ENCODE data around the gene MCC.

Gene MCC

DNA sequence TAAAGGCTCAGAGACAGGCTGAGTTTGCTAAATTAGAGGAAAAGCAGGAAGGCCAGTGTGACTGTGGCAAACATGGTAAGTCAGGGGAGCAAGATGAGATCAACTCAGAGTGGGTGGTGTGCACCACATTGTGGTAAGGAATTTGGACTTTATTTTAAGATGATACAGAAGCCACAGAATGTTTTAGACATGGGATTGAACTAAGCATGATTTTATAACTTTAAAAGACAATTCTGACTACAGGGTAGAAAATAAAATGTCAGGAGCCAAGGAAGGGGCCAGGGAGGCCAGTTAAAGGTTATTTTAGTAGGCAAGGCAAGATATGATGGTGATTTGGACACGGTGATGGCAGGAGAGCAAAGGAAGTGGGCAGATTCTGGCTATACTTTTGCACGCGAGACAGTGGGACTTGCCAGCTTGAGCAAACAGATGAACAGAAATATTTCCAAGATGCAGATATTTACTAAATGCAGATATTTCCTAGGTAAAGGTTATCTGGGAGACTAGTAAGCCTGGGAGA is 107.4 kb downstream of the MCC start:
- H3K36me3 Mint-ChIP-seq: no peaks in the 10 kb centered on the region
- H3K4me3 Mint-ChIP-seq: no peak overlapping the region
- DNase-seq: no peak
- no peak overlapping the region for H3K27ac Mint-ChIP-seq
- H3K4me1 Mint-ChIP-seq: peaks cover 3 to 4% of the 10 kb centered on the region in 2 donors
- peaks cover 35 to 36% of the 10 kb centered on the region in 2 donors for H3K27me3 Mint-ChIP-seq
- ATAC-seq (replicated peaks): no peak
- H3K9me3 Mint-ChIP-seq: no peaks in the 10 kb centered on the region

DNA sequence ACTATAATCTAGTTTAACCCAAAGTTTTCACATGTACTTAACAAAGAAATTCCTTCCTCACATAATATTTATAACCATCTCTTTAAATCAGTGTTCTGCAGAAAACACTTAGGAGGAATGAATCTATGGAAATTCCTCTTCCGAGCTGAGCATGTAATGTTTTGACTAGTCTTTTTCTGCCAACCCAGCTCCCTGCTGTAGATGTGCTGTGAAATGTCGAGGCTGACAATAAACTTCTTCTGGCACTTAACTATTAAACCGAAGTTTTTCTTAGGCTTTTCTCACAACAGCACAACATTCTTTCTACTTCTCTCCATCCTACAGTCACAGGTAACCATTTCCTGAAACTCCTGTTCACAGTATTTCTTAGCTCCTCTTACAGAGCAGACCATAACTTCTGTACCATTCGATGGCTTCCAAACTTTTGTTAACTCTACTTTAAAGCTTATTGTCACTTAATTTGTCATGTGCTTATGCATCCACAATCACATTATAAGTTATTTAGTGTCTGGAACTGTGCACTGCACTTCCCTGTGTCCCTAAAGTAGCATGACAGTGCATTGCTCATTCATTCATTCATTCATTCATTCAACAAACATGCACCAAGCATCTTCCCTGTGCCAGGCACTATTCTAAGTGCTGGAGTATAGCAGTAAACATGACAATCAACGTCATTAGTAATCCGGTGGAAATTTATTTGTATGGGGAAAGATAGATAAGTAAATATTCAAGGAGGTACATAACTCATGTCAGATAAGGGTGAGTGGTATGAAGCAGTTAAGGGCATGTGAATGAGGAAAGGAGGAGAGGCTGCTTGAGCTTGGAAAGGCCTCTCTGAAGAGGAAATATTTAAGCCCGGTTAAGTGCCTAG is 108.1 kb downstream of the MCC start:
- peaks cover 3 to 4% of the 10 kb centered on the region in 2 donors for H3K4me1 Mint-ChIP-seq
- DNase-seq: no peak
- no peaks in the 10 kb centered on the region for H3K36me3 Mint-ChIP-seq
- peaks cover 31 to 33% of the 10 kb centered on the region in 2 donors for H3K27me3 Mint-ChIP-seq
- no peak overlapping the region for H3K27ac Mint-ChIP-seq
- H3K9me3 Mint-ChIP-seq: no peaks in the 10 kb centered on the region
- H3K4me3 Mint-ChIP-seq: no peak overlapping the region
- ATAC-seq (replicated peaks): no peak

DNA sequence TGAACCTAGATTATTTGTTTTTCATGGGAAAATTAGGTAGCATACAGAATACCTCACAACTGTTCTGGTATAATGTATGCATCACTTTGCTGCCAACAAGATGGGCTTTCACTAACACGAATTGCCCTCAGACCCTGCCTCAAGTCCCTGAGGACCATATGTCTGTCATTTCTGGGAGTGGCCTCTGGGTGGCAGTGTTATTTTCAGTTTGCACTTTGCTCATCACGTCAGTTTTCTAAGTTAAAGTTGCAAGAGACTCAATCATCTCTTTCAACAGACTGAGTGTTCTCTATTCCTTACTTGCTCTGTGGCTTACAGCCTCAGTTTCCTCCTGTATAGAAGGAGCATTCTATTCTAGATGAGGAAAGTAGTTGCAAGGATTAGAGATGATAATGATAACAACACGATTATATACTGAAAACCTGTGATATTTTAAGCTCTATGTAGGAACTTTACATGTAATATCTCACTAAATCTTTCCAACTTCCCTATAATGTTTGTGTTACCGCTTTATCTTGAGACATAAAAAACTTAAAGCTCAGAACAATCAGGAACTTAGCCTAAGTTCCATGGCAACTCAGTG is 109.2 kb downstream of the MCC start:
- peaks cover 31 to 36% of the 10 kb centered on the region in 2 donors for H3K27me3 Mint-ChIP-seq
- DNase-seq (peak; percentile 4), ATAC-seq (replicated peaks) (peak; percentile 54 to 65)
- no peak overlapping the region for H3K27ac Mint-ChIP-seq
- H3K4me3 Mint-ChIP-seq: no peak overlapping the region
- H3K4me1 Mint-ChIP-seq: peaks cover 2 to 4% of the 10 kb centered on the region in 2 donors
- no peaks in the 10 kb centered on the region for H3K36me3 Mint-ChIP-seq
- no peaks in the 10 kb centered on the region for H3K9me3 Mint-ChIP-seq

DNA sequence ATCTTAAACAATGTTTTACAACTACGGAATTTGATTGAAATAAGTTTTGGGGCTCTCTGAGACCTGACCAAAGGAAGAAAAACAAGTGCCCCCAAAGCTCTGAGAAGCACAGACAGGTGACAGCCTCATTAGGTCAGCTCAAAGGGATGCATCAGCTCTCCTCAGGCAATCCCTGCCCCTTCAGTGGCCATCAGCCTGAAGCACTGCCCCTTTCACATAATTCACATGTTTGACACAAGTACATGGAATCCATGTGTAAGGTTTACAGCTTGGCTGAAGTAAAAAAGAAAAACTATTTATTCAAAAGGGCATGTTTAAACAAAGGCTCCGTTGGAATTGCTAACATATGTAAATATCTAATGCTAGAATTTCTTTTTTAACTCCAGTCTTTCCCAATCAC is 109.7 kb downstream of the MCC start:
- Mint-ChIP-seq H3K4me1 (peaks cover 2 to 4% of the 10 kb centered on the region in 2 donors), H3K27me3 (peaks cover 31 to 36% of the 10 kb centered on the region in 2 donors), H3K27ac (no peak overlapping the region), H3K9me3 (no peaks in the 10 kb centered on the region), H3K36me3 (no peaks in the 10 kb centered on the region), H3K4me3 (no peak overlapping the region)
- ATAC-seq (replicated peaks) (no peak), DNase-seq (no peak)

DNA sequence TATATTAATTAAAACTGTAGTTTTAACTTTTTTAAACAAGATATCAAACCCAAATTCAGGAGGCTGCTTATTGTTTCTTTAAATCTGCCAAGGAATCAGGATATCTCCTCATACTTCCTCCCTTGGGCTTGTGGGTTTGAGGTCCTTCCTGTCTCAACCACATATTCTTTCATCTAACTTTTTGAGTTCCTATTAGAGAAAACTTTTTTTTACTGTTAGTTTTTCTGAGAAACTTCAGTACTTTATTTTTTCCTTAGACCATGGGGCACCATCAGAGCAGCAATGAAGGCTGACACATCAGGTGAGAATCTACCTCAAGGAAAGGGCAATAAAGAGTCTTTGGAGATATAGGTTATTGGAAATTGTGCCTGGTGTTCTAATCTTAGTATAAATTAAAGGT is 110.2 kb downstream of the MCC start:
- H3K36me3 Mint-ChIP-seq: no peaks in the 10 kb centered on the region
- ATAC-seq (replicated peaks): no peak
- no peak overlapping the region for H3K4me3 Mint-ChIP-seq
- H3K27ac Mint-ChIP-seq: no peak overlapping the region
- DNase-seq: no peak
- H3K27me3 Mint-ChIP-seq: peaks cover 26 to 36% of the 10 kb centered on the region in 2 donors
- H3K9me3 Mint-ChIP-seq: no peaks in the 10 kb centered on the region
- H3K4me1 Mint-ChIP-seq: peaks cover 2 to 4% of the 10 kb centered on the region in 2 donors

DNA sequence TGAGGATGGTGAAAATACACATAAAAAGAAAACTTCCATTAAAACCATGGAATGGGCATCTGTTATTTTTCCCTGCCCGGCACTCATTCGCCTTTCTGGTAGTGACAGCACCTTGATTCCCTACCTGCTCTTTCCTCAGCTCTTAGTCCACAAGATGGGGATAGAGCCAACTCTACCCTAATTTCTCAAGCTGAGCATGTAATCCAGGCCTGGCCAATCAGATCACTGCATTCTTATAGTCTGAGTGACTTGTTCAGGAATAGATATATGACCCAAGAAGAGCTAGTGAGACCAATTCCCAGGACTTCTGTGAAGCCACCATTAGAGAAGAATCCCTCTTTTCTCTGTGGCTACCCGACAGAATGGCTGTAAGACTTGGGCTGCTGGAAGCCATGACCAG is 111.6 kb downstream of the MCC start:
- DNase-seq (no peak), ATAC-seq (replicated peaks) (no peak)
- no peak overlapping the region for H3K4me3 Mint-ChIP-seq
- no peaks in the 10 kb centered on the region for H3K36me3 Mint-ChIP-seq
- H3K9me3 Mint-ChIP-seq: no peaks in the 10 kb centered on the region
- peaks cover 2 to 4% of the 10 kb centered on the region in 2 donors for H3K4me1 Mint-ChIP-seq
- H3K27ac Mint-ChIP-seq: no peak overlapping the region
- H3K27me3 Mint-ChIP-seq: peaks cover 24 to 26% of the 10 kb centered on the region in 2 donors

DNA sequence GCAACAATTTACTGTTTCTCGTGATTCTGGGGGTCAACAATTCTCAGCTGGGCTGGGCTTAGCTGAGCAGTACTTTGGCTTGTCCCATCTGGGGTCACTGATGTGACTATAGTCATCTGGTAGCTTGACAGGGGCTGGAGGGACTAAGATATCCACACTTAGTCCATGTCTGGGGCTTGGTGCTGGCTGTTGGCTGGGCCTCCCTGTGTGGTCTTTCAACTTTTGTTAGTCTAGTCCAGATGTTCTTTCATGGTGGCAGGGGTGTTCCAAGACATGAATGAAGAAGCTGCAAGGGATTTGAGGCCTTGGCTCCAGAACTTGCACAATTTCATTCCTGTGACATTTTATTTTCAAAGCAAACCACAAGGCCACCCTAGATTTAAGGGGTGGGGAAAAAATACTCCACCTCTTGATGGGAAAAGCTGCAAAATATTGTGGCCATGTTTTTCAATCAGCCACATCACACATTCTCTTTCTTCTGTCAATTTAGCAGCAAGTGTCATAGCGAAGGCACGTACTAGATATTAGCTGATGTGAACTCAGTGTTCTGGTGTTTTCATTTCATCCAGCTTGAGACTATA is 112.7 kb downstream of the MCC start:
- Mint-ChIP-seq H3K27ac (no peak overlapping the region), H3K9me3 (no peaks in the 10 kb centered on the region), H3K4me3 (no peak overlapping the region), H3K4me1 (peaks cover 2 to 4% of the 10 kb centered on the region in 2 donors), H3K27me3 (peaks cover 16 to 24% of the 10 kb centered on the region in 2 donors), H3K36me3 (no peaks in the 10 kb centered on the region)
- ATAC-seq (replicated peaks): no peak
- no peak for DNase-seq

DNA sequence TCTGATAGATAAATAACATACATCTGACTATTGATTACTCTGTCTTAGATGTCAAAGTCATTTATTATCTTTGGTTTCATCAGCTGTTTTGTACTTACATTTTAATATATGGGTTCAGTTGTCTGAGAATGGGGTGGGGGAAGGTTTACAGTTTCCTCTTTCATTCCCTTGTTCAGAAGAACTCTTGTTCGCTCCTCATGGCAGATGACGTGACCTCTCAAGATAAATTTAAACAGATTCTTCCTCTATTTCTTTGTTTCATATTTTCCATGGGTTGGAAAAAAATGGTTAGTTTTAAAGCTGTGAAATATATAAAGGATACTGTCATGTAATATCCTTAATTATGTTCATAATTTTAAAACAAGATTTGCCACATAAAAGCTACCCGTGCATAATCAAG is 114.8 kb downstream of the MCC start:
- Mint-ChIP-seq H3K36me3 (no peaks in the 10 kb centered on the region), H3K4me3 (no peak overlapping the region), H3K27me3 (peaks cover 14 to 30% of the 10 kb centered on the region in 2 donors), H3K4me1 (peaks cover 2 to 4% of the 10 kb centered on the region in 2 donors), H3K9me3 (no peaks in the 10 kb centered on the region), H3K27ac (no peak overlapping the region)
- no peak for DNase-seq
- no peak for ATAC-seq (replicated peaks)

DNA sequence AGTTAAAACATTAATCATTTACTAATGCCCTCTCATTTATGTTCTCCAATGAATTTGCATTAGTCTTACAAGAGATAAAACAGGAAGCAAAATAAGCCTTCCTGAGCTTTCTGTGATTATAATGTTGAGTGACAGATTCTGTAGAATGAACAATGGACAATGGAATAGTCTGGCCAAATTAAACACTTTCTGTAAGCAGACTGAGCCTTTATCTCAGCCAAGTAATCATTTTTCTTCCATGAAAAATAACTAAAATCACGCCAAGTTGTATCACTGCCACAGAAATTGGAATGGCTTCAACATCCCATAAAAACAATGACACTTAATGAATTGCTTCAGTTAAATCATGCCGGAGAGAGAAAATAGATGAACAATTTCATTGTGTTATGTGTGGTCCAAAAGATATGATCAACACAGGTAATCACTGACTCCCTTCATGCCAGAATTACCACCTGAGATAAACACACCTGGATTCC is 116.5 kb downstream of the MCC start:
- Mint-ChIP-seq H3K36me3 (no peaks in the 10 kb centered on the region), H3K4me3 (no peak overlapping the region), H3K9me3 (no peaks in the 10 kb centered on the region), H3K27ac (no peak overlapping the region), H3K27me3 (peaks cover 10 to 35% of the 10 kb centered on the region in 2 donors), H3K4me1 (no peaks in the 10 kb centered on the region)
- DNase-seq (no peak), ATAC-seq (replicated peaks) (no peak)

DNA sequence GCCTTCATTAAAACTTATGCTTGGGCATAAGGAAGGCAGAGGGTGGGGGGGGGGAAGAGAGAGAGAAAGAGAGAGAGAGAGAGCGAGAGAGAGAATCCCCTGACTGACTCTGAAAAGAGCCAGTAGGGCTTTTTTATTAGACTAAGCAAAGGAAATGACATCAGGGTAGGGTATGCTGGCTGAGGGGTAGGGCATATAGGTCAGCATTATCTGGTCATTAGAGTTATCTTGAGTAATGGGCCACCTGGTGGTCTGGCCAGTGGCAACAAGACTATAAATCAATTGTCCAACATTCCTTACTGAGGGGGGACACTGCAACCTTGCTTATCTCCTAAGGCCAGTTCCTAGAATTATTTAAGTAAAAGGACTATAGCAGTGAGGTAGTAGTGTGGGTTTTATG is 120.7 kb downstream of the MCC start:
- Mint-ChIP-seq H3K9me3 (peaks cover 12 to 18% of the 10 kb centered on the region in 2 donors), H3K27me3 (peaks cover 10 to 25% of the 10 kb centered on the region in 2 donors)
- ATAC-seq (replicated peaks): no peak

DNA sequence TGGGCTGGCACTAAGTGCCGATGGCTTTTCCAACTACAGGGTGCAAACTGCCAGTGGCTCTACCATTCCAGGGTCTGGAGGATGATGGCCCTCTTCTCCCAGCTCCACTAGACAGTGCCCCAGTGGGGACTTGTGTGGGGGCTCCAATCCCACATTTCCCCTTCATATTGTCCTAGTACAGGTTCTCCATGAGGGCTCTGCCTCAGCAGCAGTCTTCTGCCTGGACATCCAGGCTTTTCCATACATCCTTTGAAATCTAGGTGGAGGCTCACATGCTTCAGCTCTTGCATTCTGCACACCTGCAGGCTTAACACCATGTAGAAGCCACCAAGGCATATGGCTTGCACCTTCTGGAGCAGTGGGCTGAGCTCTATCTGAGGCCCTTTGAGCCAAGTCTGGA is 123.8 kb downstream of the MCC start:
- Mint-ChIP-seq H3K9me3 (peaks cover 13 to 18% of the 10 kb centered on the region in 2 donors), H3K27me3 (peaks cover under 1 to 9% of the 10 kb centered on the region in 2 donors), H3K36me3 (peaks cover 0 to 7% of the 10 kb centered on the region in 2 donors), H3K4me3 (no peak overlapping the region), H3K4me1 (no peaks in the 10 kb centered on the region), H3K27ac (no peak overlapping the region)
- no peak for DNase-seq
- no peak for ATAC-seq (replicated peaks)

More for the DNA sequence above, 120.7 kb downstream of the MCC start:
- H3K4me1 Mint-ChIP-seq: no peaks in the 10 kb centered on the region
- peaks cover 0 to 7% of the 10 kb centered on the region in 2 donors for H3K36me3 Mint-ChIP-seq
- DNase-seq: no peak
- no peak overlapping the region for H3K4me3 Mint-ChIP-seq
- H3K27ac Mint-ChIP-seq: no peak overlapping the region

DNA sequence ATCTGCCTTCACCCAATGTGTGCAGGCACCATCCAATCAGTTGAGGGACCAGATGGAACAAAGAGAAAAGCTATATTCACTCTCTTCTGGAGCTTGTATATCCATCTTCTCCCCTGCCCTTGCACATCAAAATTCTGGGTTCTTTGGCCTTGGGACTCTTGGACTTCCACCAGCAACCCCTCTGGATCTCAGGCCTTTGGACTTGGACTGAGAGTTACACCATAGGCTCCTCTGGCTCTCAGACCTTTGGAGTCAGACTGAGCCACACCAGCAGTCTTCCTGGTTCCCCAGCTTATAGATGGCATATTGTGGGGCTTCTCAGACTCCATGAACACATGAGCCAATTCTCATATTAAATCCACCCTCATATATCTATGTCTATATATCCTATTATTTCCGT is 126.6 kb downstream of the MCC start:
- H3K36me3 Mint-ChIP-seq: peaks cover 0 to 7% of the 10 kb centered on the region in 2 donors
- DNase-seq (no peak), ATAC-seq (replicated peaks) (no peak)
- H3K9me3 Mint-ChIP-seq: peaks cover 13 to 18% of the 10 kb centered on the region in 2 donors
- H3K27ac Mint-ChIP-seq: no peak overlapping the region
- no peaks in the 10 kb centered on the region for H3K4me1 Mint-ChIP-seq
- H3K4me3 Mint-ChIP-seq: no peak overlapping the region
- H3K27me3 Mint-ChIP-seq: peaks cover 0 to 13% of the 10 kb centered on the region in 2 donors

DNA sequence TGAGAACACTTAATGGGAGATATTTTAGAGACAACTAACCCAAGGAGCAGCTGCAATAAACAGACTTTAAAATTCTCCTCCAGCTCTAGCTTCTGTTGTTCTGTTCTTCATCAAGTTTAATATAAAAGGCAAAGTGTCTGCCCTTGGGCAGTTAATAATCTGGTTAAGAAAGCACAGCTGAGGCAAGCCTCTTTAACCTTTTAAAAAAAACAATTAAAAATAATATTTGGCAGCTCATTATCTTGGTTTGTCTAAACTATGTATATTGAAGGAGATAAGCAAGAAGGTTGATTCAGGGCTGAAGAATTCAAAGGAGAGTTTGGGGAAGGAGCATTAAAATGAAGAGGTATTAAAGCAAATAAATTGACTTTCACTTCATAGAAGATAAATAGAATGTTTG is 128.8 kb downstream of the MCC start:
- no peak overlapping the region for H3K27ac Mint-ChIP-seq

DNA sequence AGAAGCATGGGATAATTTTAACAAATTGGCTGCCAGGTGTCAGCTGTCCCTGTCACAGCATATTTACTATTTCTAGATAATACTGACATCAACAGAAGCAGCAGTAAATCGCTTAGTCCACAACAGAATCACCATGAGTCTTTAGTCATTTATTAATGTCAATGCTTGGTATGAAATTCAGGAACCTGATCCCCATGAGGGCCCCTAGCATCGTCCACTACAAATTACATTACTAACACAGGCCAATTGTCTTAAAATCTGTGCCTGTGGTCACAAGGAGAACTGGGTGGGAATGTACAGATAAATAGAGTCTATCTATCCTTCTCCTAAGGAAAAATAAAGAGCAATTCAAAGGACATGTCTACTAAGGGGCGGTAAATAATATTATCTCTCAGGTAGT is 129.6 kb downstream of the MCC start:
- Mint-ChIP-seq H3K9me3 (peaks cover 1 to 3% of the 10 kb centered on the region in 2 donors), H3K4me1 (no peaks in the 10 kb centered on the region), H3K36me3 (peaks cover 0 to 2% of the 10 kb centered on the region in 2 donors), H3K27me3 (peaks cover 0 to 13% of the 10 kb centered on the region in 2 donors), H3K4me3 (no peak overlapping the region), H3K27ac (no peak overlapping the region)
- no peak for DNase-seq
- no peak for ATAC-seq (replicated peaks)

More for the DNA sequence above, 128.8 kb downstream of the MCC start:
- Mint-ChIP-seq H3K4me3 (no peak overlapping the region), H3K27me3 (peaks cover 0 to 13% of the 10 kb centered on the region in 2 donors), H3K9me3 (peaks cover 4 to 7% of the 10 kb centered on the region in 2 donors), H3K36me3 (peaks cover 0 to 3% of the 10 kb centered on the region in 2 donors), H3K4me1 (no peaks in the 10 kb centered on the region)
- ATAC-seq (replicated peaks) (no peak), DNase-seq (no peak)

Data from stimulated activated naive B cell treated with anti-CD40 and anti-IgM and Interleukin-4, amounts not matched to agents 10 μg/mL and 1 μg/mL and 100 μg/mL, for 72 hours (primary cell).